ENCODE data around the gene B4GALT3.
A peak's percentile ranks its signal among the peaks of the same experiment; 100 is the strongest.

Gene B4GALT3

DNA sequence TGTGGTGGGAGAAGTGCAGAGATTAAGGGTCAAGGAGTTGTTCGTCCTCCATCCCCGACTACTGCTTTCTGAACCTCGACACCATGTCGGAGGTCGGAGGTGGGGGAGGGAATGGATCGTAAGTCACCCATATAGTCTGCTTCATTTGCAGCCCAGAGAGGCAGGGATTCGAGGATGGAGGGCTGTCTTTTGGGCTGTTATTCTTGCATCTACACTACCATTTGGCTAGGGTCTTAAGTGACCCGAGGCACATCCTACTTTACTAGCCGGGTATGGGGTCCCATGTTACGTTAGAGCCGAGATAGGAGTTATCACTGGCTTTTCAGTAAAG is 17.4 kb downstream of the B4GALT3 start:
- no peak for DNase-seq

DNA sequence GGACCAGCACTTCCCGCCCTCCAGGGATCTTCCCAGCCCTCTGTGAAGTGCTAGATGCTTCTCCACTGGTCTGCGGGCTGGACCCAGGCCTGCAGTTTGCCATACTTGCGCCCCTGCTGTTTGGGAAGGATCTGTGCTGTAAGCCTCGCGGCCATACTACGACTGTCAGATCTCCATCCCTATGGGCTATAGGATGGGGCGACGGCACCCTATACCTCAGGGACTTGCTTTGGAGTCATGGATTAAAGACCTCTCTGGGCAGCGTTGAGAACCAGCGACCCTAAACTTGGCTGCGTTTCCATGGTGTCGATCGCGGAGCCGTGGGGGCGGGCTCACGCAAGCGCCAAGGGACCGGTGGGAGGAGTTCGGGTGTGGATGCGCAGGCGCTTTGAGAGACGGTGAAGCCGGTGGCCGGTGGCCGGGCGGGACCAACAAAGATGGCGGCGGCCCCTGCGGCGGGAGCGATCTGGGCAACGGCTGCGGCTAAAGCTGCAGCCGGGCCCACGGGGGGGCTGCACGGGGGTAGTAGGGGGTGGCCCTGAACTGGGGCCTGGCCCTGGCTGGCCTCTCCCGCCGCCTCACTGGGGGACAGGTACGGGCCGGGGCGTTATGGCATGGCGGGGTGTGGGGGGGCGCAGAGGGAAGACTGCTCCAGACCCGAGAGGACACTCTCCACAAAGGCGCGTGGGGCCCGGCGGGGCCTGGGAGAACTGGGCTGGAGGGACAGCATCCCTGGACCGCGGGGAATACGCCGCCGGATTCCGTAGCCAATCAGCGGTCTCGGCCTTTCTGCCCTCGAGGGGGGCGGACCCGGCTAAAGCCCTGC is 18.0 kb downstream of the B4GALT3 start, which contains the start of gene USP21:
USP21 (plus strand) TSS at position 414 of the 826 bp plus-strand sequence. CDS start 1,141 bp downstream, outside the sequence.
- peak; percentile 77 for DNase-seq

DNA sequence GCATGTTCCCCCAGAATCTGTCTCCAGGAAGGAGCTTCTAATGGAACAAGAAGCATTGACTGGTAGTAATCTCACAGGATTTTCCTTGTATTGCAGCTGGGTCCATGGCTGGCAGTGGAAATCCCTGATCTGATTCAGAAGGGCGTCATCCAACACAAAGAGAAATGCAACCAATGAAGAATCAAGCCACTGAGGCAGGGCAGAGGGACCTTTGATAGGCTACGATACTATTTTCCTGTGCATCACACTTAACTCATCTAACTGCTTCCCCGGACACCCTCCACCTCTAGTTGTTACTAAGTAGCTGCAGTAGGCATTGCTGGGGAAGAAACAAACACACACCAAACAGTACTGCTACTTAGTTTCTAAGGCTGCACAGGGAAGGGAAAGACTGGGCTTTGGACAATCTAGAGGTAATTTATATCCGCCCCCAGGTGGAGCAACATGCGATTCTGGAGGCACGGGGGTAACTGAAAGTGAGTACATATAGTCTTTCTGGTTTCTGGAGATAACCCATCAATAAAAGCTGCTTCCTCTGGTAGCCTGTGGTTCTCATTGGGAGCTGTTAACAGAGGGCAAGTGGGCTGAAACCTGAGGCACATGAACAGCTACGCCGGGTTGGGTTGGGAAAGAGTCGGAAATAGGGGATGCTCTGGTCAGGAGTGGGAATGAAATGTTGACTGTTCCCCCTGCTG is 18.8 kb downstream of the B4GALT3 start:
- no peak for DNase-seq

DNA sequence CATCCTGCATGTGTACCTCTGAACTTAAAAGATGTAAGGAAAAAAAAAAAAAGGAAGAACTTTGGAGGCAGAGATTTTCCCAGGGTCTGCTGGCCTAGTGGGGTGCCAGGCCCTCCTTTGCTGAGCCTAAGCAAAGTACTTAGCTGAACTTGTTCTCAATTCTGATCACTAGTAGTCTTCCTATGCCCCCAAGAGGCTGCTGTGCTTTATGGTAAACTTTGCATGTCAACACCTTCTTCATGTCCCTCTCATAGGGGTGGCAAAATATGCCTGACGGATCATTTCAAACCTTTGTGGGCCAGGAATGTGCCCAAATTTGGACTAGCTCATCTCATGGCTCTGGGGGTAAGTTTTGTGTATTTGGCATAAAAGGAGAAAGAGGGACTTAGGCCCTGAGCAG is 19.4 kb downstream of the B4GALT3 start:
- DNase-seq = no peak

DNA sequence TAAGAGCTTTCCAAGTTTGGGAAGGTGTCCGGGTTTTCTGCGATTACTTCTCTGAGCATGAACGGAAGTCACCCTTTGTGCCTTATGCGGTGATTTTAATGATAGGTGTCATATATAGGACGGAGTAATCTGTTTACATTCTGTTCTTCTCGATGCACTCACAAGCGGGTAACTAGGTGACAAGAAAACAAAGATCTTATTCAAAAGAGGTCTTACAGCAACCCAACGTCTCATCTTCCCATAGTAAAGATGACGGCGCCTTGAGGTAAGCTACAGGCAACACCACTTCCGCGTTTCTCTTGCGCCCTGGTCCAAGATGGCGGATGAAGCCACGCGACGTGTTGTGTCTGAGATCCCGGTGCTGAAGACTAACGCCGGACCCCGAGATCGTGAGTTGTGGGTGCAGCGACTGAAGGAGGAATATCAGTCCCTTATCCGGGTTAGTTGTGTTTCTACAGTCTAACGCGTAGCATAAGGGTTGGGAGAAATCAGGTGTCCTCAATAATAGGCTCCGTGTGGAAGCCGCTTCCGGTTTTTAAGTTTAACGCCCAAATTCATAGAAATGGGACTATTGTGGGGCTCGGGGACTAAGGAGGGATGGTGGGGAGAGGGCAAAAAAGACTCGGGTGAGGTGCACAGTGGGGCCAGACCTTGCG is 23.5 kb downstream of the B4GALT3 start, which contains the start of gene UFC1:
UFC1 (plus strand) TSS at position 297 of the 656 bp plus-strand sequence; CDS start at position 317, 20 bp downstream.
- peak; percentile 56 for DNase-seq

- DNase-seq = no peak
Measured at GRCh38 chr1:161153176-161153575, 24.1 kb downstream of the B4GALT3 start.

DNA sequence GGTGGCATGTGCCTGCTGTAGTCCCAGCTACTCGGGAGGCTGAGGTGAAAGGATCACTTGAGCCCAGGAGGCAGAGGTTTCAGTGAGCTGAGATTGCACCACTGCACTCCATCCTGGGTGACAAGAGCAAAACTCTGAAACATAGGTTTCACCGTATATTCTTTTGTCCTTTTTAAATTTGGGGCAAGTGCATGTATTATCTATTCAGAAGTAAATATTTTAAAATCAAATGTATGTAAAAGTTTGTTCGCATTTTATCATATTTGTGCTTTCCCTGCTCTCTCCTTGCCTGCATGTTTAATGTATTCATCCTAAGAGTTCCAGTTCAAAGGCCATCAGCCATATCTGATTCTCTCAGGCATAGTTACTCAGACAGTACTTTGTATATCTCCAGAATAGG is 31.5 kb downstream of the B4GALT3 start:
- DNase-seq = no peak

DNA sequence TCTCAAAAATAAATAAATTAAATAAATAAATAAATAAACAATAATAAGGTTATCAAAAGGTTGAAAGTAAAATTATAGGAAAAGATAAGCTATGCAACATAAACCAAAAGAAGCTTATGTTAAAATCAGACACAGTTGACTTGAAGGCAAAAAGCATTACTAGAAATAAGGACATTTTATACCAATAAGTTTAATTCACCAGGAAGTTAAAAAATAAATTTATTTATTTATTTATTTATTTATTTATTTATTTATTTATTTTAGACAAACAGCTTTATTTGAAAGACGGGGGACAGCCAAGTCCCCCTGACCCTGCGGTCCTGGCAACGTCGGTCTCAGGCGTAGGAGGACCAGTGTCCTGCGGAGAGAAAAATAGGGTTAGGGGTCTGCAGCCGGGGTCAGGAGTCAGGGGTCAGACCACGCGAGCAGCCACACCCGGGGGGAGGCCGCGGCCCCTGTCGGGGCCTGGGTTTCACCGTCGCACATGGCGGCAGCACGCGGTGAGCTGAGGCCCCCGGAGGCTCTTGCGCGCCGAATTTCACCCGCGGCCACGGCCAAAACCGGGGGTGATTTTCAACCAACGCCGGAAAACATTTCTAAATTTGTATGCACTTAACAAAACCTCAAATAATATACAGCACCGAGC is 36.4 kb downstream of the B4GALT3 start:
- DNase-seq = no peak

- DNase-seq = no peak
Measured at GRCh38 chr1:161139766-161140165, 37.5 kb downstream of the B4GALT3 start.

DNA sequence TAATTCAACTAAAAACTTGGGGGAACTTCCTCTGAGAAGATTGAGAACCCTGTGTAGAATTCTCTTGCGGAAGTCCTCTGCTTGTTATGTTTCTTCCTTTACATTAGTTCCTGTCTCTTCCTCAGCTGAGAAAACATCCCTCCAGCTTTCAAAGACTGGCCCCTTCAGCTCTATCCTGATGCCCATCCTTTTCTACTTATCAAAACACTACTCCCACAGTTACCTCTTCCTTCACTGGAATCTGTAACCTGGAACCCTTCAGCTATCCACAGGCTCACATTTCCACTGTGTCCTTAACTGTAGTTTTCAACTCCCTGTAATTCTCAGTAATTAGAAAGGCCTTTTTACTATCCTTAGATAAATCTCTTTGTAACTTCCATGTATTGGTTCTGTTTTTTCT is 38.9 kb downstream of the B4GALT3 start:
- no peak for DNase-seq

- DNase-seq = no peak
Measured at GRCh38 chr1:161137881-161138280, 39.4 kb downstream of the B4GALT3 start.

DNA sequence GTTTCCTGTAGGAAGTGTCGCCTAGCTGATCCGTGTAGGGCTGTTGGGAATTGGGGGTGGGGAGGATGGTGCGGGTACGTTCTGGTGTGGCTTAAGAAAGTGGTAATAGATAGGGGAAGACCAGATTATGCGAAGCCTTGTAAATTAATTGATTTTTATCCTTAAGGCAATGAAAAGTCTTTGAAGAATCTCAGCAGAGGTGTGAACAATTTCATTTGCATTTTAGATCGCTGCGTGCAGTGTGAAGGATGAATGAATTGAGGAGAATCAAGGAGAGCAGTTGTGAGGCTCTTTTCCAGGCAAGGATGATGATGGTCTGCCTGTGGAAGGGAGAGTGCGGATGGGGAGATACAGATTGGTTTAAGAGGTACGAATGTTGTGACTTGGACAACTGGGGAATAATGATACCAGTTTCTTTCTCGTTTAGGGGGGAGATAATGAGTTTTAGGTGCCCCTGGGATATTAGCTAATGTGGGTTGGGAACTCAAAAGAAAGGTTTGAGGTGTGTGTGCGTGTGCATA is 44.0 kb downstream of the B4GALT3 start:
- DNase-seq = no peak

DNA sequence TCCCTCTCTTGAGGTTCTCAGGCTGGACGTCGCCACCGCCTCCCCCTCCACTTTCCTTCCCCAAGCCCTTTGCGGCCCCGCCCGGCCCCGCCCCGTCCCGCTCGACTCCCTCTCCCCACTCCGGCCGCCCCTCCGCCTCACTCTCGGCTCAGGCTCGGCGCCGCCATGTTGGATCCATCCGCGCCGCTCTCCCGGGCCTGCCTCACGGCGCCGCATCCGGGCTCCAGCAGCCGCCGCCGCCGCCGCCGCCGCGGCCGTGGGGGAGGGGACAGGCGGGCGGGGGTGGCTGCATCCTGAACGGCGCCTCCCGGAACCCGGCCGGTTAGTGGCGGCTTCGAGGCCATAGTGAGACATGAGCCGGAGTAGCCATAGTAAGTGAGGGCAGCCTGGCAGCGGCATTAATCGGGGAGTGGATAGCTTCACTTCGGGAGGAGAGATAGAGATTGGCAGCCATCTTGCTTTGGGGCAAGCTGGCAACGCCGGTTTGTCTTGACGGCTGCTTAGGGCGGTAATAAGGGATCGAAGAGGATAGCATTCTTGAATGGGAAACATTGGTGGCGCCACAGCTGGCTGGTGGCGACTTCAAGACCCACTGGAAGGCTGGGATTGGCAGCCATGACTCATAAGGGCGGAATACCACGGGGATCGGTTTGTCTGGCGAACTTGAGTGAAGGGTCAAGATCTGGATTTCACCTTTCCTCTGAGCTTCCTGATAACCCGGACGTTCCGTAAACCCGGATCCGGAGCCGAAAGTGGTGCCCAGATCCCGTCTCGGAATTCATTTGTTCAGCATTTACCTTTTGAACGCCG is 44.7 kb downstream of the B4GALT3 start, which contains the start of gene DEDD:
DEDD (minus strand) TSS at position 258 of the 810 bp plus-strand sequence. CDS start 8,205 bp downstream, outside the sequence.
- peak; percentile 97 for DNase-seq

- DNase-seq = no peak
Measured at GRCh38 chr1:161131523-161132409, 45.5 kb downstream of the B4GALT3 start.

DNA sequence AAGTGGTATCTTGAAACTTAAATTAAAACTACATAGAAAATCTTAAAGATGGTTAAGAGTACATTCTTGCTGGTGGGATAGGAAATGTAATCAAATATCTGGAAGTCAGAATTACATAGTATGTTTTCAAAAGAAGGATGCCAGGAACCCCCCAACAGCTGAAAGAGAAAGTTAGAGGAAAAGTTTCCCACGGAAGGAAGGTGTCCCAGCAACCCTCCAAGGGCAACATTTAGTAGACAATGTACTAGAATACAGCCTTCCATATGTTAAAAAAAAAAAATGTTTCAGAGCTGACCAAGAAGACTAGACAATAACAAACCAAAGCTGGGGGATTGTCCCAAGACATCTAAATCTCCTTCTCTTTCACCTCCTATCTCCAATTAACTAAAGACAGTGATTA is 47.0 kb downstream of the B4GALT3 start:
- no peak for DNase-seq

DNA sequence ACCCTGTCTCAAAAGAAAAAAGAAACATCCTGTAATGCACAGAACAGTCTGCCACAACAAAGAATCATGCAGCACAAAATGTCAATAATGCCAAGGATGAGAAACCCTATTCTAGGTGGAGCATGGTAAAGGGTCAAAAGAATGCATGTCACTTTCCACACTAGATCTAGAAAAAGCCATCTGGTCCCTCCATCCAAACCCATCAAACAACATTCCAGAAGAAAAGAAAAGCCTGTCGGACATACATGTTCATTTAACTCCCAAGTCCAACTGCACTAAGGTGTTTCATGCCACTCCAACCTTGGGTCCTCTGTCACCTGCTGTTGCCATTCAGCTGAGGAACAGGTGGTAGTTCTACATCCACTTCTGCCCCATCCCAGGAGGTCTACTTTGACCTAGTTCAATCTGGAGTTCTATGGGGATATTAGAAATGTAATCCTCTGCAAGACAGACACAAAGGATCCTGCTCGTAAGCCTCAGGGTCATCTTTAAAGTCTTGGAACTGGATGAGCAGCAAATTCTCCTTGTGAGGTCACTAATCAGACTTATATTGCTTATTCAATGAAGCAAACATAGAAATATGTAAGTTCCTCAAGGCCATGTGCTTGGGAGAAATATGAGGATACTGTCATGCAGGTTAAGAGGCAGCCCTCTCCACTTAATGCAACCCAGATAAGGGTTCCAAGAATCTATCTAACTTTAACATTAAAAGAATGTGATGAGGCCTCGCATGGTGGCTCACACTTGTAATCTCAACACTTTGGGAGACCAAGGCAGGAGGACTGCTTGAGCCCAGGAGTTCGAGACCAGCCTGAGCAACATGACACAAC is 48.5 kb downstream of the B4GALT3 start:
- no peak for DNase-seq

DNA sequence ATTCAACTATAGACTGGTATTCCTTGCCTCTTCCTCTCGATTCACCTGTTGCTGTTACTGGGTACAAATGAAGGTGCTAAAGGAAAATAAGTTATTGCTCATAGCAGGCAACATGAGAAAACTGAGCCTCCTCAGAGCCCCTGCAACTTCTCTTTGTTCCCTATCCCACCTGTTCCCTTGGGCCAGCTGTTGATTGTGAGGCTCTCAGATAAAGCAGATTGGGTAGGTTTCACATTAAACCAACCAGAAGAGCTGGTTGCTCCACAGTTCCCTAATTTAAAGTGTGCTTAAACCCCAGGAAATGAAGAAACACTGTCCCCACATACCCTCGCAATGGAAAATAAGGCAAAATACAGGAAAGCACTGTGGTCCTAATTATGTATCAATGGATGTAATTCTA is 49.7 kb downstream of the B4GALT3 start:
- DNase-seq = no peak

- DNase-seq = no peak
Measured at GRCh38 chr1:161122967-161123366, 54.3 kb downstream of the B4GALT3 start.

DNA sequence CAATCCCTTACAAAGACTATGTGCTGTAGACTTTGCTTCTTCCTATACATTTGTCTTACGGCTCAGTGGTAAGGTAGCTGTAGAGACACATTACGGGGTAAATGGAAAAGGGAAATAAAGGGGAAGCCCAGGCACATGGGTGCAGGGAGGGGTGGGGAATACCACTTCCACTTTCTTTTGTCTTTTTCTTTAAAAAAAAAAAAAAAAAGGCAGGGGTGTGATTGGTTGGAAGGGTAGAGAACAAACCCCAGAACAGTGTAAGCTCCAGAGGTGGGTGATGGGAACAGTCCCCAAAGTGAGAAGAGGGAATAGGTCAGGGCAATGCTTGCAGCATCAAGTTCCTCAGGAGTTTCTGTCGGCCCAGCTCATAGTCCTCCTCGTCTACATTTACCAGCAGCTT is 55.5 kb downstream of the B4GALT3 start:
- DNase-seq = no peak
